Measurements from ENCODE around the gene SLC7A4. TPM values are rescaled to one million over a fixed set of nuclear protein-coding genes. Genes with fewer than 3 reads are reported as not detected.

SLC7A4 gene
- total RNA-seq, 1 donor from 2014 or later, result 7.6 TPM

GRCh38 chr22:20989323-20990138 is 42.8 kb downstream of the SLC7A4 start:
- DNase-seq (ENCODE audit: low spot score), result no peak

DNA sequence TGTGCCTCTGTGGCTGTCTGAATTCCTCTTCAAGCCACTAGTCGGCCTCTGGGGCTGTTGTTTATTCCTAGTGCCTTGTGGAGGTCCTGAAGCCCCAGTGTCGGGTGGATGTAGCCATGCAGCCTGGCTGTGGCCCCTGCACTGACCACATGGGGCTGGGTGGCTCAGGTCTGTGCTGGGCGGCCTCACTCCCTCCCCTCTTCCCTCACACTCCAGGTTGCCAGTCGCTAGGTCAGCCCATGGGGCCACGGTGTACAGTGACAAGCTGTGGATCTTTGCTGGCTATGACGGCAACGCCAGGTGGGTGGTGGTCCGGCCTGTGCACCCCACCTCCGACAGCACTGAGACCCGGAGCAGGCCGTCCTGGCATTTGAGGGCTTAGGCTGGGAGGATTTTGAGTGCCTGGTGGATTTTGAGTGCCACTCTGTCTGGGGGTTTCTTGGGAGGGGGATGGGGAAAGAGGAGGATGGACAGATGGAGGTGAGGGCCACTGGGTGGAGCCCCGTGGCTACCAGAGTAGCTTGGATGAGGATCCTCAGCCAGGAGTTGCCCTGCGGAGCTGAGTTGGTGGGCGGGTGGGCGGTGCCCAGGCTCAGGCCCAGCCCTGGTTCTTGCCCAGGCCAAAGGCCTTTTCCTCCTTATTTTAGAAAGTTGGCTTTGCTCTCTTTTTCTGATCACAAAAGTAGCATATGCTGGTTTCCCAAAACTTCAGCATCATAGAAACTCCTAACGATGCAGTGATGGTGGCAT is 43.6 kb downstream of the SLC7A4 start:
- DNase-seq (ENCODE audit: low spot score), result no peak

GRCh38 chr22:20987375-20987774 is 45.0 kb downstream of the SLC7A4 start:
- no peak for DNase-seq (ENCODE audit: low spot score)

- no peak for DNase-seq (ENCODE audit: low spot score)
These were observed 46.0 kb downstream of the SLC7A4 start for GRCh38 chr22:20986365-20986764.

DNA sequence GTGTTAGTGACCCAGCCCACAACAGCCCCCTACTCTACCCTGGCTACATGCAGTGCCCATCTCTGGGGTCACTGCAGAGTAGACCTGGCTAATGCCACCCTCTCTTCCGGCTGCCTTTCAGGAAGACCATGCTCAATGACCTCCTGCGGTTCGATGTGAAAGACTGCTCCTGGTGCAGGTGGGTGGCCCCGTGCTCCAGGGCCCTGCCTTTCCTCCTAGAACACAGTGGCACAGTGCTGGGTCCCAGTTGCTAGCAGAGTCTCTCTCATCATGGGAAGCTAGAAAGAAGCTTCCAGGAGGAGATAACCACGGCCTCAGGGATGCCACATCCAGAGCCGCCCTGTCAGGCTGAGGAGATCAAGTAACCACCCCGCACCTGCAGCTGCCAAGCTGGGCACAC is 46.6 kb downstream of the SLC7A4 start:
- DNase-seq (ENCODE audit: low spot score), result no peak

DNA sequence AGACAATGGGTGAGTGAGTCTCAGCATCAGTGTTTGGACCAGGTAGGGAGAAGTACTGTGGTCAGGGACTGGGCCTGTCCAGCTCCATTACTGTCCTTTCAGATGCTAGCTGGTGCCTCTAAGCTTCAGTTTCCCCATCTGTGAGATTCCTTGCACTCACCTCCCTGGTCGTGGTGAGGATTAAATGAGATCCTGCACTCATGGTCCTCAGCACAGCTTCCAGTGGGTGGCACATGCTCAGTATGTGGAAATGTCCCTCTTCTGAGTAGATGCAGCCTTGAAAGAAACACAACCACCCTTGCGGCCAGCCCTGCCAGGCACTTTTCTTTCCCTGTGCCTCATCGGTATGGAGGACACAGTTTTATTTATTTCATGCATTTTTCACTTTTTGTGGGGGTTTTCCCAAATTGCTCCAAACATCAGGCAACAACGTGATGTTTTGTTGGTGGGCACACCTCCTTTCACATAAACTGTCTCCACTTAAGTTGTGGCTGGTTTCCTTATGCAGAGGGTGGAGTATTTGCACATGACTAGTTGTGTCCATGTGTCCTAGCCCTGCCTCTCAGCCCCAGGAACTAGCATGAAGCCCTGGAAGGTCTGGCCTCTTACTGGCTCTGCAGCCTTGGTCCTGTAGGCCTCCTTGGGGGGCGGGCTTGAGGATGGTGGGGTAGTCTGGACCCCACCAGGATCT is 49.1 kb downstream of the SLC7A4 start:
- DNase-seq (ENCODE audit: low spot score), result no peak

- no peak for DNase-seq (ENCODE audit: low spot score)
These were observed 49.8 kb downstream of the SLC7A4 start for GRCh38 chr22:20982563-20982882.

DNA sequence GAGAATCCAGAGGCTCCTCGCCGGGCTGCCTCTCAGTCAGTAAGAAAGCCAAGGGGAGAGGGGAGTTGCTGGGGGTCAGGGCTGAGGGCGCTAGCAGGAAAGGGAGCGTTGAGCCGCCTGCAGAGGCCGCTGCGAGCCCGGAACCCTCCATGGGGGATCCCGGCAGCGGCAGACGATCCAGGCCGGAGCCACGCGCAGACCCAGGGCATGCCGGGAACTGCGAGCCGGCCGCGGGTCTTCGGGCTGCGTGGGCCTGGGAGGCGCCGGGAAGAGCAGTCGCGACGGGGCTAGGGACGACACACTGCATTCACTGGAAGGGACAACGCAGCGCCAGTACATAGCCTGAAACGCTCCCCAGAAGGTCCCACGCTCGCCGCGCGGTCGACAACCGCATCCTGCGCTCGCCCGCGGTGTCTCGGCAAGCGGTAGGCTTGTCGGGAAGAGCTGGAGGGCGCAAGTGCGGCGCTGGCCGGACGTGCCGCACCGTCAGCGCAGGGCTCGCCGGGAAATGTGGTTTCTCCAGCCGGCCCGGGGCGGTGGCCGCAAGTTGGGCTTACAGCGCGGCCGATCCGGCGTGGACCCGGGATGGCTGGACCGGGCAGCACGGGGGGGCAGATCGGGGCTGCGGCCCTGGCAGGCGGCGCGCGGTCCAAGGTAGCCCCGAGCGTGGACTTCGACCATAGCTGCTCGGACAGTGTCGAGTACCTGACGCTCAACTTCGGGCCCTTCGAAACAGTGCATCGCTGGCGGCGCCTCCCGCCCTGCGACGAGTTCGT is 50.4 kb downstream of the SLC7A4 start, which contains the start of gene LZTR1:
Gene LZTR1 (plus strand): TSS at position 511 of the 776 bp plus-strand sequence. CDS start 75 bp downstream, at position 586.
- peak; percentile 95 for DNase-seq (ENCODE audit: low spot score)

DNA sequence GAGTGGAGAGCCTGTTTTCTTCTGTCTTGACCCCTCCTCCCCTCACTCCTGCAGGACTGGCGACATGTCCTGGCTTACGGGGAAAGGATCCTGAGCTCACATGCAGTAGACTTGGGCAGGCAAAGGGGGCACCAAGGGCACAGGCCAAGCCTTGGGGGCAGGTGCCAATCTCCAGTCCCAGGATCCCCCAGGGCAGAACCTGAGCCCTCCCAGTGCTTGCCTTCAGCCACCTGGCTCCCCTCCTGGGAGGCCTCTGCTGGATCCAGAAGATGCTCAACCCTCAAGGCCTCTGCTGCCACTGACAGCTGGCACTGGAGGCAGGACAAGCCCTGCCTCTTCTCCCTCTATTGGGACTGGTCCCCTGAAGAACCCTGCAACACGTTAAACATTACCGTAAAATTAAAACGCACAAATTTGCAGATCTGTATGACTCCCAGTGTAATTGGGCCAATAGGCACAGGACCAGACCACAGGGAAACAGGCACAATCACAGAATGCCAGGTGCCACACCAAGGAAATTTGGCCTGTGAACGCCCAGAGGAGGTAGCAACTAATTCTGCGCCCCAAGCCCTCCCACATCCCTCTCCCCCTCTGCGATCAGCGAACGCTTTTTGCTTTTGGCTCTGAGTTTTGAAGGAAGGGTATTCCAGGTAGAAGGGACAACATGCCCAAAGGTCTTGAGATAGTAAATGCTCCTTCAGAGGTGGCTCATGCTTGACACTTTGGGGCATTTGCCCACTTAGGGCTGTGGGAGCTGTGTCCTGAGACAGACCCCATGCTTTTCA is 51.2 kb downstream of the SLC7A4 start:
- DNase-seq (ENCODE audit: low spot score), result no peak

- no peak for DNase-seq (ENCODE audit: low spot score)
These were observed 51.8 kb downstream of the SLC7A4 start for GRCh38 chr22:20980523-20980922.

DNA sequence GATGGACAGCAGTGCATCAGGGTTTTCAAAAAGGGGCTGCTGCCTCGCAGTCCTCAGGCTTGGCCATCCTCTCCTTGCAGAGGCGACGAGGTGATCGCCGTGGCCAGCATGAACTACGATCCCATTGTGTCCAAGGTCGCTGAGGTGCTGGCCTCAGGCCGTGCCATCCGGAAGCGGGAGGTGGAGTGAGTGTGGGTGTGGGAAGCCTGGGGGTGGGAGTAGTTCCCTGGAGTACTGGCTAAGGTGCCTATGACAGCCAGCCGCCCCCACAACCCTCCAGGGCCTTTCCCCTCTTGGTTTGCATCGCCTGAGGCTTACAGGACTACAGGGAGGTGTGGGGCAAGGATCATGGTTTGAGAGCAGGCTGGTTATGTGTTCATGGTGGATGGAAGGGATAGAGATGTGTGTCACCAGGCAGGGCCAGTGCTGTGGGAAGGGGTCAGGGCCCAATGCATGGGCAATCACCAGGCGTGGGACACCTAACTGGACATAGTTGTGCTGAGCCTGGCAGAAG is 52.4 kb downstream of the SLC7A4 start:
- no peak for DNase-seq (ENCODE audit: low spot score)

DNA sequence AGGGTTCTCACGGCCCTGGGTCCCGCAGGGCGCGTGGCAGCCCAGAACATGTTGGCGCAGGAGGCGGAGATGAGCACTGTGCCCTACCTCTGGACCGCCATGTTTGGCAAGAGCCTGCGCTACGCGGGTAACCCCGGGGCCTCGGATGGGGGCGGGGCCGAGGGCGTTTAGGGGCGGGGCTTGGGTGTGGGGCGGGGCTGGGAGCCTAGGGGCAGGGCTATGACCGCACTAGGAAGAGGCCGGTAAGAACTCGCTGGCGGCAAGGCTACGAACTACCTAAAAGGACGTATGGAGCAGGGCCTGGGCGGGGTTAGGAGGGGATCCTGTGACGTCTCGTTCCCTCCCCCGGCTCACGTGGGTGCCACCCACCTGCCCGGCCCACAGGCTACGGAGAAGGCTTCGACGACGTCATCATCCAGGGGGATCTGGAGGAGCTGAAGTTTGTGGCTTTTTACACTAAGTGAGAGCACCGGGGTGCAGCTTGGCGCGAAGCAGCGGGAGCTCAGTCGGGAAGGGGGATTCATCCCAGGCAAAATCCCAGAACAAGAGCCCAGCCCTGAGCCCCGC is 53.0 kb downstream of the SLC7A4 start:
- no peak for DNase-seq (ENCODE audit: low spot score)

Small RNA genes lying within 50 kb of the gene (microRNA-seq; reads per million reads assigned to microRNA genes)
- not detected for gene MIR649 (ENCODE audit: borderline number of aligned reads)

Other genes starting within 250 kb of the SLC7A4 start
- gene PI4KA, start 173.8 kb downstream of the SLC7A4 start, total RNA-seq, result 79.1 TPM
- gene SNAP29, start 173.6 kb downstream of the SLC7A4 start, total RNA-seq, result 30.8 TPM
- 46.1 TPM for gene CRKL, start 115.2 kb downstream of the SLC7A4 start, total RNA-seq
- 2.1 TPM for gene AIFM3, start 65.3 kb downstream of the SLC7A4 start, total RNA-seq
- gene LZTR1, start 50.3 kb downstream of the SLC7A4 start, total RNA-seq, result 70.8 TPM
- gene THAP7, start 30.4 kb downstream of the SLC7A4 start, total RNA-seq, result 15.5 TPM
- gene P2RX6, start 17.4 kb downstream of the SLC7A4 start, total RNA-seq, result 1.2 TPM
- not detected for gene LRRC74B, start 13.4 kb upstream of the SLC7A4 start, total RNA-seq